CD14-positive monocyte (primary cell): Measurements from ENCODE around the gene PPT1. TPM values are rescaled to one million over a fixed set of nuclear protein-coding genes. Genes with fewer than 3 reads are reported as not detected.

Source experiments
- DNase-seq, 3 donors: peaks; one replicate each; pipeline ENCODE4 v3.0.0-alpha.2; 2011 to 2022
- H2AFZ ChIP-seq: 2 replicates; pipeline ENCODE4 v1.6.0; 2012; ENCODE audit warnings: mild to moderate bottlenecking, low read depth, low read length, inconsistent platforms; ENCODE audit not compliant: insufficient read depth, poor library complexity, severe bottlenecking
- H3K27ac ChIP-seq, 2 donors: 1 replicate in 1 of 2; 2 replicates in 1 of 2; pipeline ENCODE4 v1.5.1; 2012 to 2013; ENCODE audit warnings: low read length in 2 of 2, control low read depth in 1 of 2, inconsistent platforms in 1 of 2, low read depth in 1 of 2, mild to moderate bottlenecking in 1 of 2
- H3K27me3 ChIP-seq, 2 donors: one replicate each; pipeline versions ENCODE4 v1.6.0 to v1.6.1; 2011 to 2013; ENCODE audit warnings: low read length in 2 of 2; ENCODE audit not compliant: control insufficient read depth in 2 of 2, insufficient read depth in 2 of 2
- H3K36me3 ChIP-seq, 2 donors: replicated peaks in 1 of 2; 1 replicate in 1 of 2; 2 replicates in 1 of 2; pipeline versions ENCODE4 v1.5.1 to v1.6.1; 2012 to 2013; ENCODE audit warnings: low read length in 2 of 2, control low read depth in 1 of 2, inconsistent platforms in 1 of 2, mild to moderate bottlenecking in 1 of 2; ENCODE audit not compliant: insufficient read depth in 2 of 2, control insufficient read depth in 1 of 2
- H3K4me1 ChIP-seq, 2 donors: 1 replicate in 1 of 2; 2 replicates in 1 of 2; pipeline versions ENCODE4 v1.5.1 to v1.6.1; 2012 to 2013; ENCODE audit warnings: low read length in 2 of 2, control low read depth in 1 of 2, inconsistent platforms in 1 of 2, mild to moderate bottlenecking in 1 of 2, moderate library complexity in 1 of 2; ENCODE audit not compliant: insufficient read depth in 2 of 2, control insufficient read depth in 1 of 2
- H3K4me2 ChIP-seq: replicated peaks from 2 replicates; pipeline ENCODE3; 2012; ENCODE audit warnings: low read length, moderate library complexity, mild to moderate bottlenecking; ENCODE audit not compliant: poor library complexity, severe bottlenecking; ENCODE audit errors: extremely low read depth
- H3K4me3 ChIP-seq, 3 experiments: fragments of 200-600 bp in 1 of 3; sonication (generic) in 1 of 3; replicated peaks in 1 of 3; 1 replicate in 2 of 3; 2 replicates in 1 of 3; pipeline ENCODE4 v1.5.1; 2011 to 2013; ENCODE audit warnings: low read length in 3 of 3, mild to moderate bottlenecking in 3 of 3, control low read depth in 2 of 3, low read depth in 2 of 3, inconsistent platforms in 1 of 3, moderate library complexity in 1 of 3
- H3K79me2 ChIP-seq: 2 replicates; pipeline ENCODE4 v1.6.0; 2012; ENCODE audit warnings: mild to moderate bottlenecking, control low read depth, inconsistent platforms, low read length, moderate library complexity; ENCODE audit not compliant: insufficient read depth
- H3K9ac ChIP-seq: 2 replicates; pipeline ENCODE4 v1.6.0; 2017; ENCODE audit warnings: low read length, mild to moderate bottlenecking; ENCODE audit not compliant: insufficient read depth, poor library complexity, severe bottlenecking
- H3K9me3 ChIP-seq, 2 donors: replicated peaks in 1 of 2; 1 replicate in 1 of 2; 2 replicates in 1 of 2; pipeline versions ENCODE4 v1.5.1 to v1.6.1; 2012 to 2013; ENCODE audit warnings: low read length in 2 of 2, control low read depth in 1 of 2; ENCODE audit not compliant: control insufficient read depth in 1 of 2, insufficient read depth in 1 of 2
- H4K20me1 ChIP-seq: 2 replicates; pipeline ENCODE4 v1.6.0; 2012; ENCODE audit warnings: mild to moderate bottlenecking, low read length, control low read depth, moderate library complexity; ENCODE audit not compliant: insufficient read depth
- H3K27ac Mint-ChIP-seq, 7 donors: one replicate each; pipeline ENCODE4 v1.8.0; 2020; ENCODE audit warnings: mild to moderate bottlenecking in 7 of 7, mixed read lengths in 7 of 7, moderate library complexity in 6 of 7, inconsistent platforms in 2 of 7
- H3K27me3 Mint-ChIP-seq, 3 donors: one replicate each; pipeline ENCODE4 v1.8.0; 2021 to 2022; ENCODE audit warnings: low read depth in 3 of 3, mild to moderate bottlenecking in 3 of 3, mixed read lengths in 3 of 3, moderate library complexity in 3 of 3, inconsistent platforms in 1 of 3
- H3K36me3 Mint-ChIP-seq, 2 donors: one replicate each; pipeline ENCODE4 v1.8.0; 2020; ENCODE audit warnings: mixed read lengths in 2 of 2, inconsistent platforms in 1 of 2, mild to moderate bottlenecking in 1 of 2
- H3K4me1 Mint-ChIP-seq: one replicate; pipeline ENCODE4 v1.8.0; 2020; ENCODE audit warnings: mild to moderate bottlenecking, mixed read lengths
- H3K4me3 Mint-ChIP-seq, 2 donors: one replicate each; pipeline ENCODE4 v1.8.0; 2020; ENCODE audit warnings: mild to moderate bottlenecking in 2 of 2, mixed read lengths in 2 of 2, moderate library complexity in 1 of 2
- H3K9me3 Mint-ChIP-seq, 7 donors: one replicate each; pipeline ENCODE4 v1.8.0; 2020 to 2022; ENCODE audit warnings: mixed read lengths in 7 of 7, mild to moderate bottlenecking in 6 of 7, moderate library complexity in 6 of 7, inconsistent platforms in 2 of 7
- WGBS: methylation state at CpG from one replicate; pipeline ENCODE4 v1.1.5; 2013; ENCODE audit warnings: missing lambda C conversion rate; ENCODE audit not compliant: insufficient coverage; 5-methylcytosine and 5-hydroxymethylcytosine counted together
- intact Hi-C, 2 donors: fragments of 100-400 bp; cut with micrococcal nuclease; formaldehyde crosslinking; loops; one replicate each; pipeline versions ENCODE4 v1.15.0 to v1.15.1; 2023
- polyA plus RNA-seq, 3 donors: library from polyadenylated mRNA; depleted of rRNA in 1 of 3; unstranded in 2 of 3; stranded (reverse) in 1 of 3; fragments of 300-500 nt in 2 of 3; fragments of >200 nt in 1 of 3; fragmentation: Illumina TruSeq in 2 of 3; gene quantifications; 1 replicate in 2 of 3; 2 replicates in 1 of 3; pipeline ENCODE4 v1.2.3, GENCODE V29; 2012 to 2021
- TF ChIP-seq, protein P1 (sequence below): fragments of 200-600 bp; IDR thresholded peaks from one replicate; pipeline ENCODE4 v1.8.0; 2022; ENCODE audit warnings: antibody characterized with exemption, mild to moderate bottlenecking

Gene PPT1
- polyA plus RNA-seq, 3 donors = 166 to 1,143 (median 658) TPM

DNA sequence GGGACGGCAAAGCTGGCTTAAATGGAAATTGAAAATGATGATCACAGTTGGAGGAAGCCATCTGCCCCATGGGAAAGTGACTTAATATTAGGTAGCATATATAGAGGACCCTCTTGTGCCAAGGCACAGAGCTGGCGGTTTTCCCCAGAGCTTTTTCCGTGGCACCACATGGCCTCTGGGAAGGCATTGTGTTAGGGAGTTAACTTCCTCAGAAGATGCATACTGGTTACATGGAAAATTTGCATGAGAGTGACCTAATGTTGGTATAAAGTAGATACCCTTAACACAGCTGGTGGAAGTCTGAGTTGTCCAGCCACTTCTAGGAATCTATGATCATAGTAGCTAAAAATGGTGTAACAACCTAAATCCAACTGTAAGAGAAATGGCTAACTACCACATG lies 29.2 kb downstream of the PPT1 start:
- no peaks in the 10 kb centered on the region for H3K27me3 ChIP-seq
- H3K27ac ChIP-seq = peak overlapping the region in 1 of 2 donors; percentile 84
- no peaks in the 10 kb centered on the region for H3K27me3 Mint-ChIP-seq
- TF ChIP-seq, protein P1, sequence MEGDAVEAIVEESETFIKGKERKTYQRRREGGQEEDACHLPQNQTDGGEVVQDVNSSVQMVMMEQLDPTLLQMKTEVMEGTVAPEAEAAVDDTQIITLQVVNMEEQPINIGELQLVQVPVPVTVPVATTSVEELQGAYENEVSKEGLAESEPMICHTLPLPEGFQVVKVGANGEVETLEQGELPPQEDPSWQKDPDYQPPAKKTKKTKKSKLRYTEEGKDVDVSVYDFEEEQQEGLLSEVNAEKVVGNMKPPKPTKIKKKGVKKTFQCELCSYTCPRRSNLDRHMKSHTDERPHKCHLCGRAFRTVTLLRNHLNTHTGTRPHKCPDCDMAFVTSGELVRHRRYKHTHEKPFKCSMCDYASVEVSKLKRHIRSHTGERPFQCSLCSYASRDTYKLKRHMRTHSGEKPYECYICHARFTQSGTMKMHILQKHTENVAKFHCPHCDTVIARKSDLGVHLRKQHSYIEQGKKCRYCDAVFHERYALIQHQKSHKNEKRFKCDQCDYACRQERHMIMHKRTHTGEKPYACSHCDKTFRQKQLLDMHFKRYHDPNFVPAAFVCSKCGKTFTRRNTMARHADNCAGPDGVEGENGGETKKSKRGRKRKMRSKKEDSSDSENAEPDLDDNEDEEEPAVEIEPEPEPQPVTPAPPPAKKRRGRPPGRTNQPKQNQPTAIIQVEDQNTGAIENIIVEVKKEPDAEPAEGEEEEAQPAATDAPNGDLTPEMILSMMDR = no peak
- no peak for DNase-seq
- intact Hi-C loops = no loop called here
- peaks cover 0 to 2% (median 0%) of the 10 kb centered on the region in 7 donors for H3K9me3 Mint-ChIP-seq
- H3K4me1 Mint-ChIP-seq = peaks cover 70% of the 10 kb centered on the region
- H3K9me3 ChIP-seq = no peaks in the 10 kb centered on the region
- H3K36me3 ChIP-seq = peaks cover 92 to 99% of the 10 kb centered on the region in 2 donors
- no peak overlapping the region for H2AFZ ChIP-seq
- H3K4me3 Mint-ChIP-seq = no peak overlapping the region
- H3K4me1 ChIP-seq = peaks cover 52 to 59% of the 10 kb centered on the region in 2 donors
- H3K9ac ChIP-seq = no peak overlapping the region
- H3K27ac Mint-ChIP-seq = peak overlapping the region; percentile 35 to 86 (median 72)
- peaks cover 78% of the 10 kb centered on the region for H3K79me2 ChIP-seq
- H4K20me1 ChIP-seq = peaks cover 89% of the 10 kb centered on the region
- H3K4me3 ChIP-seq = no peak overlapping the region
- H3K4me2 ChIP-seq = no peak overlapping the region
- WGBS = 100% methylated on average over 3 of the region's 3 CpGs
- peaks cover 87 to 95% of the 10 kb centered on the region in 2 donors for H3K36me3 Mint-ChIP-seq

DNA sequence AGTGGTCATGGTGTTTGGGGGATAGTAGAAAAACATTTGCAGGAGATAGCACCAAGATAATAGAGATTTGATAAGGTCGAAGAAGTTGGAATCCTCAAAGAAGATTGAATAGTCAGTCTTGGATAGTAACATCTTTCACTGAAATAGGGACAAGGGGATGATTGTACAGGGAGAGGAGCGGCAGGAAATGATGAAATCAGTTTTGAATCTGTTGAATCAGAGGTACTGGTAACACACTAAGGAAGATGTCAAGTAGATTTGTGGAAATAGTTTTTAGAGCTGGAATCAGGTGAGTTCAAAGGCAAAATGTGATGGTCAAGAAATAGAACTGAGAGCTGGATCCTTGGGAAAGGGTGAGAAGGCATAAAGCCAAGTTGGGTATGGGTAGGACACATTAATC lies 30.0 kb downstream of the PPT1 start:
- H3K4me1 Mint-ChIP-seq = peaks cover 68% of the 10 kb centered on the region
- peak in 2 of 3 donors; percentile 39 to 46 for DNase-seq
- no peak overlapping the region for H3K9ac ChIP-seq
- TF ChIP-seq, protein P1 = no peak
- no peak overlapping the region for H3K4me2 ChIP-seq
- WGBS = 62% methylated on average over 2 of the region's 2 CpGs
- no peaks in the 10 kb centered on the region for H3K27me3 ChIP-seq
- peaks cover 83% of the 10 kb centered on the region for H3K79me2 ChIP-seq
- intact Hi-C loops = no loop called here
- H4K20me1 ChIP-seq = peaks cover 89% of the 10 kb centered on the region
- no peak overlapping the region for H2AFZ ChIP-seq
- no peaks in the 10 kb centered on the region for H3K27me3 Mint-ChIP-seq
- no peaks in the 10 kb centered on the region for H3K9me3 ChIP-seq
- no peak overlapping the region for H3K4me3 Mint-ChIP-seq
- peaks cover 56 to 58% of the 10 kb centered on the region in 2 donors for H3K4me1 ChIP-seq
- H3K27ac ChIP-seq = peak overlapping the region in 1 of 2 donors; percentile 84
- H3K36me3 ChIP-seq = peaks cover 92 to 99% of the 10 kb centered on the region in 2 donors
- H3K9me3 Mint-ChIP-seq = peaks cover 0 to 2% (median 0%) of the 10 kb centered on the region in 7 donors
- H3K27ac Mint-ChIP-seq = peak overlapping the region; percentile 35 to 85 (median 71)
- H3K4me3 ChIP-seq = peak overlapping the region in 1 of 3 experiments; percentile 16
- H3K36me3 Mint-ChIP-seq = peaks cover 85 to 95% of the 10 kb centered on the region in 2 donors
